ENCODE results near the gene WDR1. TPM values are rescaled to one million over a fixed set of nuclear protein-coding genes. Genes with fewer than 3 reads are reported as not detected.

The WDR1 gene, protein sequence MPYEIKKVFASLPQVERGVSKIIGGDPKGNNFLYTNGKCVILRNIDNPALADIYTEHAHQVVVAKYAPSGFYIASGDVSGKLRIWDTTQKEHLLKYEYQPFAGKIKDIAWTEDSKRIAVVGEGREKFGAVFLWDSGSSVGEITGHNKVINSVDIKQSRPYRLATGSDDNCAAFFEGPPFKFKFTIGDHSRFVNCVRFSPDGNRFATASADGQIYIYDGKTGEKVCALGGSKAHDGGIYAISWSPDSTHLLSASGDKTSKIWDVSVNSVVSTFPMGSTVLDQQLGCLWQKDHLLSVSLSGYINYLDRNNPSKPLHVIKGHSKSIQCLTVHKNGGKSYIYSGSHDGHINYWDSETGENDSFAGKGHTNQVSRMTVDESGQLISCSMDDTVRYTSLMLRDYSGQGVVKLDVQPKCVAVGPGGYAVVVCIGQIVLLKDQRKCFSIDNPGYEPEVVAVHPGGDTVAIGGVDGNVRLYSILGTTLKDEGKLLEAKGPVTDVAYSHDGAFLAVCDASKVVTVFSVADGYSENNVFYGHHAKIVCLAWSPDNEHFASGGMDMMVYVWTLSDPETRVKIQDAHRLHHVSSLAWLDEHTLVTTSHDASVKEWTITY
- total RNA-seq (2014; rRNA removed; shearing (Covaris generic)): 189 and 209 TPM in 2 replicates

DNA sequence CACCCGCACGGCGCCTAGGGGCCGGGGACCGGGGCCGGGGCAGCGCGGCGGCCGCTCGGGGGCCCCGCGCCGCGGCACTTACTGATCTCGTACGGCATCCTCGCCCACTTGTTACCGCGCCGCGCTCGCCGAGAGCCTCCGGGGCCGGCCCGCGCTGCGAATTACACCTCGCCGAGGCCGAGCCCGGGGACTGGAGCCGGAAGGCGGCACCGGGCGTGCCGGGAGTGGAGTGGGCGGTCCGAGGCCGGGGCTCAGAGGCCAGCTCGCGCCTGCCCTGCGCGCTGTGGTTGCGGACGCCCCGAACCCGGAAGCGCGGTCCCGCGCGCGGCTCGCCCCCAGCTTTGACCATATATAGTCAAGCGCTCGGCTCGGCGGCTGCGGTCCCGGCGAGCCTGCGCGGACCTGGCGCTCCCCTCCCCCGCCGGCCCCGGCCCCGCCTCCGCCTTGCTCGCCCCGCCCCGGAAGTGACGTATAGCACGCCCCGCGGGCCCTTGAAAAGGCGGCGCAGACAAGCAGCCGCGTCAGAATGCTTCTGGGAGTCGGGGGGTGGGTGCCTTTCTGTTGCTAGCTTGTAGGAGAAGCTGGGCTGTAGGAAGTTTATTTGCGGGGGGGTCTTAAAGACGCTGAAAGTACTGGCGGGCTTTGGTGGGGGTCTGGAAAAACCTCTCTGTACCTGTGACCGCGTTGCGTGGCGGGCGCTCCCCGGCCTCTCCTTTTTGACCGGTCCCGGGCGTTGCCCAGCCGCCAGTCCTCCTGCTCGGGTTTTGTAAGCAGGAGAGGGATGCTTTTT lies at the start of gene WDR1:
TSS of gene WDR1 (minus strand) at position 231 of the 790 bp plus-strand sequence. CDS start at position 98, 133 bp downstream.
- peak; percentile 93 for DNase-seq (ENCODE audit: low spot score)

DNA sequence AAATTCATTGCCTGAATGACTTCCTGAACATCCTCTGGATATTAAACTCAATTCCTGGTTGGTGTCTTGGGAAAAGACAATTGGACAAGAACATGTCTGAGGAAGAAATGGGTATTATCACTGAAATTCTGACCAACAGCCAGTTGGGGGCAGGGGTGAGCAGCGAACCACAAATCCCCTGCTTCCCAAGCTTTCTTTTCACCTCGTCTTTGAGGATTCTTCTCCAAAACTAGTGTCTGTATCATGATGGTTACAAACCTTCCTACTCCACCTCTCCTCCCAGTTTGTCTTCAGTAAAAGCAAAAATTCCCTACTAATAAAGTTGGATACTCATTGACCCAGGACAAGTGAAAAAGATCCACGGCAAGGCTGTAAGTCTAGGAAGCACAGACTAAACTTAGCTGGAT lies 48.3 kb upstream of the WDR1 start:
- peak; percentile 42 for DNase-seq (ENCODE audit: low spot score)

DNA sequence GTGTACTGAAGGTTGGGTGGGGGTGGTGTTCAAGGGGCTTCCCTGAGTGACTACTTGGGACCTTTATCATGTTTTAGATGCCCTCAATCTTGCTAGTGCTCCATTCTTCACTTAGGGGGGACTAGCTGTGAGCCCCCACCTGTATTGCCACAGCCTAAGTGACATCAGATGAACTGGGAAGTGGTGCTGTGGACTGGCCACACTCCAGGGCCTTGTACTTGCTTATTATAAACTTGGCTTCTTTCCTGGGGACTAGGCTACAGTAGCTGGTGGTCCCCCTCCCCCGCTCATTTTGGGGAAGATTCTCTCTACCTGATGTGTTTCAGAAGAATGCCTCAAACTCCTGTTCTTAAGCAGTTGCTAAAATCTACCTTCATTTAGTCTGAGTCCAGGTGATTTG lies 46.7 kb upstream of the WDR1 start:
- no peak for DNase-seq (ENCODE audit: low spot score)

DNA sequence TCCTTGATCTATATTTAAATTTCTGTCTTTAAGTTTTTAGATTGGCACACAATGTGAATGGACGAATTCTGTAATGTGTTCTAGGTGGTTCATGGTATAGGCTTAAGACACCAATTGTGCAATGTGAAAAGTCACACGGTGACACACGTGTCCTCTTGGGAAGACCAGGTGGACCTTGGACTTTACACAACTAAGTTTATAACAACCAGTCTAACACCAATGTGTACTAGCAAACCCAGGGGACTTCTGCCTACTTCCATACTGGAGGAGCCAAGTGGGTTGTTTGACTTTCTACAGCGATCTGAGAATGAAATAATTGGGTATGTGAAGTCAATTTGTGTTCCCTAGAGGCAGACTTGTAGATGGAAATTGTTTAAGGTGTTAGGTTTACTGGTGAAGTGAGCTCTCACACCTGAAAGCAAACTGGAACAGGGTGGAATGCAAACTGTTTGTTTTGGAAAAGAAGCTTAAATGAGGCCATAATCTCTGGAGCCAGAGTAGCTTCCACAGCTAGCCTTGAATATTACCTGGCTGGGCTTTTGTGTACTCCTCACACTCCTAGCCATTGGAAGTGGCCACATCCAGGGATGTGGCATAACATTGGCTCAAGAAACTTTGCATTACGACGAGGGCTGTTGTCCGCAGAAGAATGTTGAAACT lies 45.9 kb upstream of the WDR1 start:
- DNase-seq (ENCODE audit: low spot score): no peak

DNA sequence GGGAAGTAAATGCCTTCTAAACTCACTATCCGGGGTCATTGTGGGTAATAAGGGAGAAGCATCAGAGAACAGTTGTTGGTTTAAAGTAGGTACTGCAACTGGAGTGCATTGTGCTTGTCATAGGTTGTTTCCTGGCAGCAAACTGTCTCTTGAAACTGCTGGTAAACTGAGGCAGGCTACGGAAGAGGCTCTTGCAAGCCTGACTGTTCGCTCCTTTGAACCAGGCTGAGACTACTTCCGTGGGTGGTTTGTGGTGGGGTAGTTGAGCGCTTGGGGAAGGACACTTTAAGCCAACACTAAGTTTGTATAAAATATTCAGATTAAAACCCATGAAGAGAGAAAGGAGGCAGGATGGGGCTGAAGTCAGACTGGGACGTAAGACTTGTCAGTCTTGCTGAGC lies 45.2 kb upstream of the WDR1 start:
- DNase-seq (ENCODE audit: low spot score): no peak

DNA sequence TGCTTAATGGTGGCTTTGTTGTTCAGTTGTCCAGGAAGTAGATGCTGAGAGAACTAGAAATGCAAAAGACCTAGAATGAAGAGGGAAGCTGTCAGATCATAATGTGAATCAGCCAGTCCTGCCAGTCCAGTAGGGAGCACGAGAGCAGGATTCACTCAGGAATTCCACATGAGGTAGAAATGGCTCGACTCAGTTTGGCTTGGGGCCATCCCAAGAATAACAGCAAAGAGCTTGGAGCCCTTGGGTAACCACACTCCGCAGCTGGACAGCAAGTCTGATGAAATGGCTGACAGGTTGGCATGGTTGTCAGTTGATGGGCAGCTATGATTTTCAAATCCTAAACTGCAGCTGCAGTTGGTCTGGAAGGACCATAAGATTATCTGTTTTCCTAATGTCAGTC lies 44.5 kb upstream of the WDR1 start:
- DNase-seq (ENCODE audit: low spot score): no peak

DNA sequence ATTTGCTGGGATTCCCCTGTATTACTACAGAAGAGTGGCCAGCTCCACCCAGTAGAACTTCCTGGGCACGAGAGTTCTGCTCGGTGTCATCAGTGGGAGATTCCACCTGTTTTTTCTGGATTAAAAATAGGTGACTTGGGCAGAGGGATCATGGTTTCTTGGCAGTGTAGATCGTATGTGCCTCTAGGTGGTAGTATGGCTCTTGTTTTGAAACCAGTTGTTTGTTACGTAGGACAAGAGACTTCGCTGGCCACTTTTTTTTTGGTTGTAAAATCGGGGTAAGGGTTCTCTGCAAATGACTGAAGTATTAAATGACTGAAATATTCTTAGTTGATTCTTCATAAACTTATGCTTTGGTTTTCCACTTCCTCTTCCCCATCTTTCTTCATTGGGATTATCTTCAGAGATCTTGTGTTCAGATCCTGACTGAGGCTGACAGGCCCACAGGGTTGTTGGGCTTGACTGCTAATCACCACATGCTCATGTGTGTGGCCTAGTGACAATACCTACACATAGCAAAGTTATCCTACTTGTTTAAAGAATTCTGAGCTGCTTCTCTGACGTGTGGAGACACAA lies 43.8 kb upstream of the WDR1 start:
- peak; percentile 31 for DNase-seq (ENCODE audit: low spot score)

DNA sequence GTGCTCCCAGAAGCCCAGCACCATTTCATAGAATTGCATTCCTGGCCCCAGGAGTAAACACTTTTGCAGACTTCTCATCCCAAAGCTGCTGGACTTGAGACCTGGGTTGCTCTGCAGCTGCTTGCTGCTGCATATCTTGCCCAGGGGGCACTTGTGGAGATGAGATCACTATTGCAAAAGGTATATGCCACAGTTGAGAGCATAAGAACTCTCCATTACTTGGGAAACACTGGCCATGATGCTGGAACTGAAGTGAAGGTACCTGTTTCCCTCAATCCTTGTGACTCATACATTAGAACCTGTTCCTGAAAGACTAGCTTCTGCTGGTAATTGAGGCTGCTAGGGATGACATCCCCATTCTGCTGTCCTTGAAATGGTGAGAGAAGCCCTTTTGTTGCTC lies 43.1 kb upstream of the WDR1 start:
- no peak for DNase-seq (ENCODE audit: low spot score)

DNA sequence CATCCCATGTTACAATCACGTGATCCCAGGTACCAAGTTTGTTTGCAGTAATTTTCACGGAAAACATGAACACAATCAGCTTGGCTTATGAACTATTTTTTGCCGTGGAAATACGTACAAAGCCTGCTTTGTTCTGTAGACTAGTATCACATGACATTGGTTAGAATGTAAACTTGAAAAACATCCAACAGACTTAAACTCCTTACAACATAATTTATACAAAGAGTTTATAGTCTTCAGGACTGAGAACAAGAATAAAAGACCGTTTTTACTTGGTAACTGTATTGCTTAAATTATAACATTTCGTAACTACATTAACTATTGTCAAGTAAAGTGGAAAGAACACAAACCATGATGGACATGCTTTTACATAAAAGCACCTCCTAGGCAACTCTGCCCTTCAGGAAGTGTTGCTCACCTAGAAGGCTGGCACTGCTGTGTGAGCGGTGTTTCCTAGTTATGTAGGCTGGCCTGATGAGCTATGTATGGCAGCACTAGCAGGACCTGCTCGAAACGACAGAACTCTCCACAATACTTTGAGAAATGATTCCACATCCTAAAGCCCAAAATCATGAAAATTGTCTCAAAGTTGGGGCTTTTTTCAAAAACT lies 41.8 kb upstream of the WDR1 start:
- peak; percentile 49 for DNase-seq (ENCODE audit: low spot score)

DNA sequence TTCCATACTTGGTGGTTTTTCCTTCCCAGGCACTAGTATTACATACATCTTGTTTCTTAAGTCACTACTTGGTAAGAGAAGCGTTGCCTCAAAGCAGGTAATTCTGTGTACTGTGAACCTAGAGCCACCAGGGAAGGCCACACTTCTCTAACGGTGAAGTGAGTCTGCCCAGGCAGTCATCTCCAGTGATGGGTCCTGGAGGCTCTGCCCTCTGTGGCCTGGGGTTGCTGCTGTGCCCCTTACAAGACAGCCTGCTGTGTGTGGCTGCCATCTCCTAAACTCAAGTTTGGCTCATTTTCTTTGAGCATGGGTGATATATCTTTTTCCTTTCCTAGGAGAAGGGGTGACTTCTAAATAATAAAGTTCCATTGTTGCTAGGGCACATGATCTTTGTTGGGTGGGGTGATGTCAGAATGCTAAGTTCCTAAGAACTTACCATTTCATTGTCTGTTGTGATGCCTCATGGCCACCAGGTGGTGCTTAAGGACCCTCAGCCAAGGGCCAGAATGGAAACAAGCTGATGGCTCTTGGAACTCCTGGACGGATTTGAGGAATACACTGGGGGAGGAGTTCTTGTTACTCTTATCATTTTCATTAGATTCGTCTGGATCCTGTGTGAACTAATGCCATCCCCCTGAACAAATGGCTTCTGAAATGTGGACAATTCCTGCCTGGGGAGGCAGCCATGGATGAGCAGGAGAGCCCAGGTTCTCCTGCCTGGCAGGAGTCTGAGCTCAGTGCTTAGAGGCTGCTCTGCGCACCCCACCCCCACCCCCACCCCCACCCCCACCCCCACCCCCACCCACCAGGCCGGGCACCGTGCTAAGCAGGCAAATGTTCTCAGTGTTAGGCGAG lies 41.1 kb upstream of the WDR1 start:
- DNase-seq (ENCODE audit: low spot score): peak; percentile 91

DNA sequence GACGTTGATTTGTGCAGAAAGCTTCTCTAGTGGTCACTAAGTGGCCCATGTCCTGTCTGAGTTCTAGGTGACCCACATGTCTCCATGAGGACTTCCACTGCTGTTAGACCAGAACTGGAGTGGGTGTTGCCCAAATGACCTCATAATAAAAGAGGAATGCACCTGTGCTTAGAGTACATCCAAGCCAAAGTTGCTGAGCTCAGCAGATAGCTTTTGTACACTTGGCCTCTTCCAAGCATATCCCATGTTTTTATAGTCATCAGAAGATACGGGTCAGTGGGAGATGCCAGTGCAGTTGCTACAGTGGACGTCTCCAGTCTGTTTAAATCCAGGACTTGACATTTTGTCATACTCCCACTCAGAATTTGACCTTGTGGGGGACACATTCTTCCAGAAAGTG lies 37.6 kb upstream of the WDR1 start:
- no peak for DNase-seq (ENCODE audit: low spot score)

DNA sequence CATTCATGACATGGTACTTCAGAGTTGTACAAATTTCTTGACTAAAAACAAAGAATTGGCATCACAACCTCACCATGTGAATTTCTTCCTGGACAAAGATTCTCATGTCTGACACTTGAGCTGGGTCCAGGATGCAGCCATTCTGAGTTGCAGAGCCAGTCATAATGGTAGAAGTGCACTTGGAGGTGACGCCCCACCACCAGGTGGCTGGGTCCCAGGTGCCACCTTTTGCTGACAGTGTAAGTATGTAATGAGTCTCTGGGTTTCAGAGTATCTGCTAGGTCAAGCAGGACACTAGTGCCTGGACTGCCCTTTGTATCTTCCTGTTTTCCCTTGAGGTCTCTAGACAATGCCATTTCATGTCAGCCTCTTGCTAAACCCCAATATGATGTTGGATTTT lies 36.6 kb upstream of the WDR1 start:
- no peak for DNase-seq (ENCODE audit: low spot score)

DNA sequence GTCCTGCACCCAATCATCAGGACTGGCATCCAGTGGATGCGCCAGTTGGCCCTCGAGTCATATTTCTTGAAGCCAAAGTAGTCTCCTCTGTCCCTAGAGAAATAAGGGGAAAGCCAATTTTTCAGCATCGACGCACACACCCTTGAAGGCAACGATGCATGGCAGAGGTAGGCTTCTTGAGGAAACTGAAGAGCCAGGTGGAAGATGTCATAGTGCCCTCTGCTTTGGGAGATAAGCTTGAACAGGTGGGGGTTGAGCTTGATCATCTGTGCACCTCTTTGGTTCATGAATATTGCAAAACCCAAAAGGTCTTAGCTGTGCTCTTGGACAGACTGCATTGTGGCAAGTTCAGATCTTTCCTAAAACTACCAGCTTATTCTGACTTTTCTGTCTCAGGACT lies 34.6 kb upstream of the WDR1 start:
- DNase-seq (ENCODE audit: low spot score): no peak

DNA sequence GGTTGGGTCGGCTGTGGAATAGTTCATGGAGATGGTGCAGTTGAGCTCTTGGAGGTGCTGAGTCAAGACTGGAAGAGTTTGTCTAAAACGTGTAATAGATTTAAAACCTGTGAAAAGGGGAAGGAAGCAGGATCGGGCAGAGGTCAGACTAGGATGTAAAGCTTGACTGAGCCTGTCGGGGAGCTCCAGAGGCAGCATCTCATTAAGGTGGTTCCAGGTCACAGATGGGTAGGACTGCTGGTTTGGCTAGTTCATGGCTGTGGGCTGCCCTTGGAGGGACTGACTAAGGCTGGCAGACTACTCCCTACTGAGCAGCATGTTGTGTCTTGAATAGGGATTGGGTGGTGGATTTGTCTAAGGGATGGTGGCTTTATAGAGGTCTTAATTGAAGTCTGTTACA lies 28.4 kb upstream of the WDR1 start:
- no peak for DNase-seq (ENCODE audit: low spot score)

DNA sequence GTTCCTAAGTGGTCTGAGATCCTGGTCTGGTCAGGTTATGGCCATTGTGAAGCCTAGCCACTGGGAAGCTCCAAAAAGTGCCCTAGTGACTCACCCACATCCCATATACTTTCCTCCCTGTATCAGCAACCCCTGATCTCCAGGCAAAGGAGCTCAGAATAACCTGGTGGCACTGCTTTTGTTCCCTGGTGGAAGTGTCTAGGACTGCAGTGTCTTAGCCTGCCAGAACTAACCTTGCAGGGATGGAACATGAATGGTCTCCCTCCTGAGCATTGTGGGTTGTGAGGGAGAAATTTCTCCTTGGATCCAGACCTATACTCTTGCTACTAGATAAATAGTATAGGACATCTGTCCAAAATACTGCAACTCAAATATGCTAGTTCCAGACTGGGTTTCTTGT lies 27.9 kb upstream of the WDR1 start:
- DNase-seq (ENCODE audit: low spot score): no peak

DNA sequence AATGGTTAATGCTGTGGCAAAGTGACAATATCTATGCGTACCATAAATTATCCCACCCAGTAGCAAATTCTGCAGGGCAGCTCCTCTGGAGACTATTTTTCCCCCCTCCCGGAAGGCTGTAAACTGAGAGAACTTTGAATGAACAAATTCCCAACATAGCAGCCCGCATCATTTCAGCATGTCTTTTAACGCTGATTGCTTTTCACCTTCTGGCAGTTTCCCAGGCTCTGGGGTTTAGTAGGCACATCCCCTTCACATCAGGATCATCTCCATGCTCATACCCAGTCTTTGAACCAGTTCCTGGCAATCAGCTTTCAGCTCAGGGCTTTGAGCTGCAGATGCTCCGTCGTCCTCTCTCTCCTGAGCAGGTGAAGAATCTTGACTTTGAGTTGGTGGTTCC lies 26.6 kb upstream of the WDR1 start:
- DNase-seq (ENCODE audit: low spot score): no peak

DNA sequence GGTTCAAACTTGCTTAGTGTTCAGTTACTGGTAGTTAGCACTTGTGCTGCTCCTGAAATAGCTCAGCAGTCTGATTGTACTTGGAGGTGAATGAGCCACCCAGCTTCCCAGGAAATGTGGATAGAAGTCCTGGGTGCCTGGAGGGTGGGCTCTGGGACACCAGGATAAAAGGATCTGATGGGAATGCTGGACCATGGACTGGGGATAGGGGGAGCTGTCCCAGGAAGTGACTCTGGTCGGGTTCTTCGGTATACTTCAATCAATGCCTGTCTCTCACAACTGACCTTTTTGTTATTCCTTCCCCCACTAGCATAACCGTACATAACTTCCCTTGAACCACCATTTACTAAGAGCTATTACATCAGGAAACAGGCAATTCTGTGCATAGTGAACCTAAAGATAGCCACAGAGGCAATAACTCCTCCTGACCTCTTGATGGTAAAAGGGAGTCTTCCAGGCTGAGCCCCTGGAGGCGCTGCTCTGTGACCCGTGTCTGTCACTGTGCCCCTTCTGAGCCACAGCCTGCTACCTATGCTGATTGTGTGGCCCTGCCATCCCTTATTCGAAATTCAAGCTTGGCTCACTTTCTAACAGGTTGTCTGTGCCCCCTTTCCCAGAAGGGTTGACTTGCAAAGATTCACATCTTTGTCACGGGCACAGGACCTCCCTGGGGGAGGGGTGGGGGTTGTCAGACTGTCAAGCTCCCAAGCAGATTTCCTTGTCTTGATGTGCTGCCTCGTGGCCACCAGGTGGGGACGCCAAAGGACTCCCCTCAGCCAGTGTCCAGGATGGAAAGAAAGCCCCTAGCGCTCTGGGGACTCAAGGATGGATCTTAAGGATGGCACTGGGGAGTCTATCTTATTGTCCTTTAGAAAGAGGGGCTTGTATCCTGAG lies 24.5 kb upstream of the WDR1 start:
- DNase-seq (ENCODE audit: low spot score): no peak

DNA sequence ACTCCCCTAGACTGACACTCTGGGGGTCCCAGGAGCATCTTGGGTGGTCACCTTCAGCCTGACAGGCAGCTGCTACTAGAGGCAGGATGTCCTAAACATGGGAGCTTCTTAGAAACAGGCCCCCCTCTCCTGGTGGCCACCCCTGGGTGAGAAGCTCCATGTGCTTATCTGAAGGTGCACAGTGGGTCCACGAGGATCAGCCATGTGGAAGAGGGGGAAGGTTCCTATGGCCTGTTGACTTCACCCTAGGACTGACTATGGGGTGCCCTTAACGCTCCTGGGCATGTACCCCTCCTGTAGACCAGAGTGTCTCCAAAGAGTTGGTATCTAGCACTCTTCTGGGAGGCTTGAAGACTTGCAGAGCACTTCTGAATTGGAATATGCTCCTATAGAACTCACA lies 22.9 kb upstream of the WDR1 start:
- DNase-seq (ENCODE audit: low spot score): no peak

DNA sequence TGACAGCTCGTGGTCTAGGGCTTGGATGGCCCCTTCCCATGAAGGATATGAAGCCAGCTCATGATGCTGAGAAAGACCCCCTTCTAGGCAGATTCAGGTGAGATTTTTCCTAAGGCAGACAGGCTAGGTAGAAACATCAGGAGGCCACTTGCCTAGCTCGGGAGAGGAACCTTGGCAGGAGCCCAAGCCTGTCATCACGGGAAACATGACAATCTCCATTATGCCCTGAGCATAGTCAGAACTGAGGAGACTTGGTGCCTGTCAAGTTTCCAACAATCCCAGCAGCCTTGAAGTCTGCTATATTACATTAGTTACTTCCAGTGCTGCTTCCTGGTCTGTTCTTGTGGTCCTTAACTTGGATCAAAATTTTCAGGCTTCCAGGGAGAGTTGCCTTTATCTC lies 18.7 kb upstream of the WDR1 start:
- DNase-seq (ENCODE audit: low spot score): no peak

Measured in H4 (cell line).